Caco-2 (cell line): ENCODE results near the gene TLE6. TPM values are rescaled to one million over a fixed set of nuclear protein-coding genes. Genes with fewer than 3 reads are reported as not detected.
"Not testable (repeated sequence)": the region's sequence is repeated elsewhere in the genome, so short reads cannot be mapped to it uniquely, and the experiment has no call there.

Experiments used
- BruUV-seq: library from RNA; stranded (reverse); fragments of 400-500 nt; replicated peaks from 2 replicates; lab custom pipeline; 2021; lab: Mats Ljungman, UMichigan
- CTCF ChIA-PET: fragments of 300-600 bp; sonication (Branson Sonifier 250); formaldehyde crosslinking; loops from one replicate; lab custom pipeline; 2022; ENCODE audit warnings: antibody characterized with exemption; lab: Charles Lee
- POLR2A ChIA-PET: fragments of 300-600 bp; sonication (Branson Sonifier 250); formaldehyde crosslinking; loops from one replicate; lab custom pipeline; 2022; ENCODE audit warnings: antibody characterized with exemption; lab: Charles Lee
- DNase-seq, 2 experiments: peaks; one replicate each; pipeline versions ENCODE4 v3.0.0 to v3.0.0-alpha.2; 2020 to 2022
- H3K27me3 ChIP-seq: replicated peaks from 2 replicates; pipeline ENCODE4 v1.6.0; 2011; ENCODE audit warnings: low read length; ENCODE audit not compliant: control insufficient read depth, insufficient read depth
- H3K36me3 ChIP-seq: 2 replicates; pipeline ENCODE4 v1.5.1; 2011; ENCODE audit warnings: low read length; ENCODE audit not compliant: control insufficient read depth, insufficient read depth
- H3K4me1 ChIP-seq: fragments of 250-450 bp; sonication (Bioruptor Pico); 2 replicates; pipeline ENCODE4 v1.5.1; 2020; ENCODE audit warnings: mild to moderate bottlenecking
- H3K4me3 ChIP-seq: 2 replicates; pipeline ENCODE4 v1.5.1; 2011; ENCODE audit warnings: low read depth, mild to moderate bottlenecking, control low read depth, low read length
- H3K9me3 ChIP-seq: fragments of 250-450 bp; sonication (Bioruptor Pico); 2 replicates; pipeline ENCODE4 v1.5.1; 2020; ENCODE audit warnings: mild to moderate bottlenecking, moderate library complexity
- H3K27ac Mint-ChIP-seq: one replicate; pipeline ENCODE4 v1.8.0; 2022; ENCODE audit warnings: mixed read lengths; ENCODE audit not compliant: unreplicated experiment
- H3K27me3 Mint-ChIP-seq: one replicate; pipeline ENCODE4 v1.8.0; 2022; ENCODE audit warnings: mixed read lengths; ENCODE audit not compliant: insufficient read depth, unreplicated experiment
- H3K36me3 Mint-ChIP-seq: one replicate; pipeline ENCODE4 v1.8.0; 2022; ENCODE audit warnings: mild to moderate bottlenecking, mixed read lengths; ENCODE audit not compliant: insufficient read depth, unreplicated experiment
- H3K4me1 Mint-ChIP-seq: one replicate; pipeline ENCODE4 v1.8.0; 2022; ENCODE audit warnings: low read depth, mixed read lengths; ENCODE audit not compliant: unreplicated experiment
- H3K4me3 Mint-ChIP-seq: one replicate; pipeline ENCODE4 v1.8.0; 2022; ENCODE audit warnings: mild to moderate bottlenecking, moderate library complexity, mixed read lengths; ENCODE audit not compliant: unreplicated experiment
- H3K9me3 Mint-ChIP-seq: one replicate; pipeline ENCODE4 v1.8.0; 2022; ENCODE audit warnings: mixed read lengths; ENCODE audit not compliant: unreplicated experiment
- CTCF ChIP-seq, 2 experiments: fragments of 200-600 bp in 1 of 2; IDR thresholded peaks; 1 replicate in 1 of 2; 2 replicates in 1 of 2; pipeline versions ENCODE4 v1.5.1 to v1.8.0; 2011 to 2022; ENCODE audit warnings: antibody characterized with exemption in 1 of 2, control low read depth in 1 of 2, inconsistent platforms in 1 of 2, low read depth in 1 of 2, low read length in 1 of 2, mild to moderate bottlenecking in 1 of 2, moderate library complexity in 1 of 2; ENCODE audit not compliant: insufficient read depth in 1 of 2, severe bottlenecking in 1 of 2, unreplicated experiment in 1 of 2
- intact Hi-C: fragments of 100-400 bp; cut with micrococcal nuclease; formaldehyde crosslinking; loops from one replicate; pipeline ENCODE4 v1.10.0; 2022; ENCODE audit not compliant: unreplicated experiment
- total RNA-seq: library from RNA; stranded (reverse); gene quantifications from 2 replicates; pipeline ENCODE4 v1.2.3, GENCODE V29; 2022

Gene TLE6
- total RNA-seq, 1 experiment from 2014 or later = 1.4 TPM

DNA sequence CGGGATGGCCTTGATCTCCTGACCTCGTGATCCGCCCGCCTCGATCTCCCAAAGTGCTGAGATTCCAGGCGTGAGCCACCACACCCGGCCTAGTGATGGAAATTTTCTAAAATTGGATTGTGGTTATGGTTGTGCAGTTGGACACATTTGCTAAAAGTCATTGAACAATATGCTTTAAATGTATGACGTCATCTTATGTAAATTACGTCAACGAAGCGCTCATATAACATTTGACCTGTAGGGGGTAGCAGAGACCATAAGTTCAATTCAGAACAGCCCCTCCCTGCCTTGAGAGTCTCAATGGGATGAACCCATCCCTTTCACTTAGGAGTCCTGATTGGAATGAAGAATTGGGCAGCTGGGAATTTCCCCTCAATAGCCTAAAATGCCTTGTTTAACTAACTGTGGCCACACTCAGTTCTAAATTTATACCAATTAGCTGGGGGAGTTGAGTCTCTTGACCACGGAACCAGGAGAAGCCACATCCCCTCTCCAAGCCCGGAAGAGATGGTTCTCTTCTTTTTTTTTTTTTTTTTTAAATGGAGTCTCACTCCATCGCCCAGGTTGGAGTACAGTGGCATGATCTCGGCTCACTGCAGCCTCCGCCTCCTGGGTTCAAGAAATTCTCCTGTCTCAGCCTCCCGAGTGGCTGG lies 15.2 kb upstream of the TLE6 start:
- CTCF ChIA-PET = interaction anchor here (0.6 to 1.5 kb wide), 7 partner anchors 11 to 202 kb away, joined by 3 to 11 read pairs (median 4); no protein-coding TSS in a partner anchor
- Mint-ChIP-seq H3K9me3 (no peaks in the 10 kb centered on the region), H3K27me3 (no peaks in the 10 kb centered on the region), H3K27ac (no peak overlapping the region), H3K4me3 (no peak overlapping the region), H3K36me3 (peaks cover 6% of the 10 kb centered on the region), H3K4me1 (peaks cover 7% of the 10 kb centered on the region)
- DNase-seq = peak; percentile 55 to 79
- BruUV-seq = no TSS peak
- POLR2A ChIA-PET = no interaction called here
- Histone ChIP-seq H3K27me3 (no peaks in the 10 kb centered on the region), H3K9me3 (no peaks in the 10 kb centered on the region), H3K4me3 (no peak overlapping the region), H3K4me1 (no peaks in the 10 kb centered on the region), H3K36me3 (no peaks in the 10 kb centered on the region)
- intact Hi-C loops = loop anchor here (1.0 to 5.0 kb wide), 4 partner anchors 67 to 201 kb away; partner anchors contain the start of gene TLE2
- TF ChIP-seq CTCF (IDR thresholded peaks at IDR 0.05; ENCODE audit: insufficient read depth in 1 of 2, low read depth in 1 of 2, low read length in 1 of 2, severe bottlenecking in 1 of 2, unreplicated experiment in 1 of 2) = peak; percentile 44 to 87

DNA sequence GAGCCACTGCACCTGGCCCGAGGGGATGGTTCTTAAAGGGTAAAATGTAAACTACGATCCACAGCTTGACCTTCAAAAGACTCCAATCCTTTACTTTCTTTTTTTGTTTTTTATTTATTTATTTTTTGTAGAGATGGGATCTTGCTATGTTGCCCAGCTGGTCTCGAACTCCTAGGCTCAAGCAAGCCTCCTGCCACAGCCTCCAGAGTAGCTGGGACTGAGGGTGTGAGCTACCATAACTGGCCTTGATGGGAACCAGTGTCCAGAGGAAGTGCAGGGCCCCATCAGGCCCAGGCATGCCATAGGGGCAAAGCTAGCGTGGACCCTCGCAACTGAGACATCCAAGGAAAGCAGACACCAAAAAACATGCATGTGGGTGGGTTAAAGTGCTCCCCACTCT lies 14.2 kb upstream of the TLE6 start:
- TF ChIP-seq CTCF (IDR thresholded peaks at IDR 0.05; ENCODE audit: insufficient read depth in 1 of 2, low read depth in 1 of 2, low read length in 1 of 2, severe bottlenecking in 1 of 2, unreplicated experiment in 1 of 2) = no peak
- no peak overlapping the region for H3K4me3 ChIP-seq
- Mint-ChIP-seq H3K27me3 (no peaks in the 10 kb centered on the region), H3K27ac (no peak overlapping the region), H3K9me3 (no peaks in the 10 kb centered on the region), H3K4me3 (no peak overlapping the region), H3K4me1 (peaks cover 7% of the 10 kb centered on the region), H3K36me3 (peaks cover 6% of the 10 kb centered on the region)
- no peaks in the 10 kb centered on the region for H3K36me3 ChIP-seq
- DNase-seq = no peak
- H3K9me3 ChIP-seq = no peaks in the 10 kb centered on the region
- CTCF ChIA-PET = interaction anchor here (0.6 to 1.1 kb wide), 4 partner anchors 14 to 1484 kb away, joined by 3 to 11 read pairs (median 4); partner anchors contain the start of genes C19orf25 and TLE6
- POLR2A ChIA-PET = interaction anchor here (0.6 kb wide), 2 partner anchors 80 to 125 kb away, joined by 4 to 6 read pairs; no protein-coding TSS in a partner anchor
- H3K4me1 ChIP-seq = no peaks in the 10 kb centered on the region
- no peaks in the 10 kb centered on the region for H3K27me3 ChIP-seq
- no TSS peak for BruUV-seq
- intact Hi-C loops = loop anchor here (2.0 to 5.0 kb wide), 3 partner anchors 66 to 164 kb away; partner anchors contain the start of gene TLE2

- not testable (repeated sequence) for H3K4me1 ChIP-seq, DNase-seq, H3K36me3 Mint-ChIP-seq, H3K27me3 Mint-ChIP-seq, H3K4me3 Mint-ChIP-seq, H3K27me3 ChIP-seq, H3K36me3 ChIP-seq, H3K4me1 Mint-ChIP-seq, H3K27ac Mint-ChIP-seq, BruUV-seq, H3K9me3 Mint-ChIP-seq, H3K9me3 ChIP-seq, H3K4me3 ChIP-seq
- CTCF ChIA-PET = interaction anchor here (1.0 to 1.1 kb wide), 2 partner anchors 13 to 165 kb away, joined by 3 to 4 read pairs; partner anchors contain the start of gene TLE6
- POLR2A ChIA-PET = interaction anchor here (0.6 kb wide), 2 partner anchors 79 to 124 kb away, joined by 4 to 6 read pairs; no protein-coding TSS in a partner anchor
- intact Hi-C loops = loop anchor here (2.0 to 5.0 kb wide), 3 partner anchors 65 to 164 kb away; partner anchors contain the start of gene TLE2
Measured at GRCh38 chr19:2963631-2964030, 13.7 kb upstream of the TLE6 start.
